ENCODE results near the gene CALN1. TPM values are rescaled to one million over a fixed set of nuclear protein-coding genes. Genes with fewer than 3 reads are reported as not detected.

The CALN1 gene
- total RNA-seq, 1 donor from 2014 or later: not detected

- Histone ChIP-seq H3K27me3 (no peaks in the 10 kb centered on the region), H3K9me3 (no peaks in the 10 kb centered on the region), H3K4me1 (no peaks in the 10 kb centered on the region), H3K4me3 (no peak overlapping the region), H3K36me3 (no peaks in the 10 kb centered on the region), H3K27ac (no peak overlapping the region)
- intact Hi-C loops (cut with DNase I): no loop called here
- no peak for TF ChIP-seq CTCF (IDR thresholded peaks at IDR 0.05)
- DNase-seq (no peak), ATAC-seq (no peak)
Observed at GRCh38 chr7:72267291-72267800, 144.8 kb downstream of the CALN1 start.

- Histone ChIP-seq H3K27me3 (no peaks in the 10 kb centered on the region), H3K4me1 (no peaks in the 10 kb centered on the region), H3K36me3 (no peaks in the 10 kb centered on the region), H3K4me3 (no peak overlapping the region), H3K27ac (no peak overlapping the region), H3K9me3 (no peaks in the 10 kb centered on the region)
- no peak for DNase-seq
- no peak for ATAC-seq
- intact Hi-C loops (cut with DNase I): no loop called here
- no peak for TF ChIP-seq CTCF (IDR thresholded peaks at IDR 0.05)
Observed at GRCh38 chr7:72266771-72267170, 145.4 kb downstream of the CALN1 start.

- no peaks in the 10 kb centered on the region for H3K4me1 ChIP-seq
- H3K4me3 ChIP-seq: no peak overlapping the region
- no peaks in the 10 kb centered on the region for H3K9me3 ChIP-seq
- ATAC-seq: no peak
- no peak for TF ChIP-seq CTCF (IDR thresholded peaks at IDR 0.05)
- no peak overlapping the region for H3K27ac ChIP-seq
- H3K27me3 ChIP-seq: no peaks in the 10 kb centered on the region
- DNase-seq: no peak
- no peaks in the 10 kb centered on the region for H3K36me3 ChIP-seq
- intact Hi-C loops (cut with DNase I): no loop called here
Observed at GRCh38 chr7:72265071-72265904, 146.8 kb downstream of the CALN1 start.

GRCh38 chr7:72260406-72260805 is 151.7 kb downstream of the CALN1 start:
- Histone ChIP-seq H3K36me3 (no peaks in the 10 kb centered on the region), H3K27ac (no peak overlapping the region), H3K27me3 (no peaks in the 10 kb centered on the region), H3K9me3 (no peaks in the 10 kb centered on the region), H3K4me3 (no peak overlapping the region), H3K4me1 (no peaks in the 10 kb centered on the region)
- intact Hi-C loops (cut with DNase I): no loop called here
- TF ChIP-seq CTCF (IDR thresholded peaks at IDR 0.05): no peak
- no peak for DNase-seq
- no peak for ATAC-seq

- no peaks in the 10 kb centered on the region for H3K27me3 ChIP-seq
- DNase-seq: no peak
- H3K4me1 ChIP-seq: no peaks in the 10 kb centered on the region
- H3K4me3 ChIP-seq: no peak overlapping the region
- TF ChIP-seq CTCF (IDR thresholded peaks at IDR 0.05): no peak
- H3K9me3 ChIP-seq: no peaks in the 10 kb centered on the region
- no peak for ATAC-seq
- H3K36me3 ChIP-seq: no peaks in the 10 kb centered on the region
- H3K27ac ChIP-seq: no peak overlapping the region
- intact Hi-C loops (cut with DNase I): no loop called here
Observed at GRCh38 chr7:72258074-72258473, 154.1 kb downstream of the CALN1 start.
